CD4-positive, alpha-beta T cell treated with Interleukin-15 for 4 hours (primary cell): ENCODE results near the gene LMO4.

Experiments used
- DNase-seq: peaks from one replicate; pipeline ENCODE4 v3.0.0-alpha.2; 2020; ENCODE audit warnings: low spot score

LMO4 gene

GRCh38 chr1:87328272-87329050, at the start of gene LMO4:
TSS of gene LMO4 (plus strand) at chr1:87328880. CDS start at chr1:87332016, 3,136 bp downstream.
- peak; percentile 89 for DNase-seq

GRCh38 chr1:87279536-87279875, 49.2 kb upstream of the LMO4 start:
- DNase-seq = no peak

GRCh38 chr1:87279966-87280535, 48.6 kb upstream of the LMO4 start:
- DNase-seq = no peak

- no peak for DNase-seq
These were observed 44.0 kb upstream of the LMO4 start for GRCh38 chr1:87284456-87285240.

- no peak for DNase-seq
These were observed 37.6 kb upstream of the LMO4 start for GRCh38 chr1:87291107-87291506.

- peak; percentile 59 for DNase-seq
These were observed 35.8 kb upstream of the LMO4 start for GRCh38 chr1:87292684-87293493.

GRCh38 chr1:87294633-87295032, 34.0 kb upstream of the LMO4 start:
- DNase-seq = no peak

GRCh38 chr1:87295445-87296110, 33.1 kb upstream of the LMO4 start:
- DNase-seq = no peak

GRCh38 chr1:87296206-87296605, 32.5 kb upstream of the LMO4 start:
- no peak for DNase-seq

- no peak for DNase-seq
These were observed 29.0 kb upstream of the LMO4 start for GRCh38 chr1:87299661-87300060.

- no peak for DNase-seq
These were observed 28.1 kb upstream of the LMO4 start for GRCh38 chr1:87300628-87301027.

GRCh38 chr1:87305151-87305550, 23.5 kb upstream of the LMO4 start:
- no peak for DNase-seq

- no peak for DNase-seq
These were observed 22.9 kb upstream of the LMO4 start for GRCh38 chr1:87305762-87306161.

- DNase-seq = no peak
These were observed 21.4 kb upstream of the LMO4 start for GRCh38 chr1:87307306-87307705.

GRCh38 chr1:87307931-87308330, 20.7 kb upstream of the LMO4 start:
- no peak for DNase-seq

GRCh38 chr1:87314091-87314490, 14.6 kb upstream of the LMO4 start:
- no peak for DNase-seq

- no peak for DNase-seq
These were observed 10.5 kb upstream of the LMO4 start for GRCh38 chr1:87318056-87318650.

- no peak for DNase-seq
These were observed 9.9 kb upstream of the LMO4 start for GRCh38 chr1:87318806-87319205.

- peak; percentile 75 for DNase-seq
These were observed 2.5 kb upstream of the LMO4 start for GRCh38 chr1:87325982-87326738.
